IgD-negative memory B cell (primary cell): ENCODE data around the gene QSOX2. TPM values are rescaled to one million over a fixed set of nuclear protein-coding genes. Genes with fewer than 3 reads are reported as not detected.
A peak's percentile ranks its signal among the peaks of the same experiment; 100 is the strongest.
"Not testable (repeated sequence)": the region's sequence is repeated elsewhere in the genome, so short reads cannot be mapped to it uniquely, and the experiment has no call there.

ENCODE experiments used
- H3K27ac Mint-ChIP-seq, 3 donors: one replicate each; pipeline ENCODE4 v1.8.0; 2020 to 2022; ENCODE audit warnings: mild to moderate bottlenecking in 3 of 3, mixed read lengths in 3 of 3, moderate library complexity in 1 of 3
- H3K27me3 Mint-ChIP-seq: one replicate; pipeline ENCODE4 v1.8.0; 2021; ENCODE audit warnings: mixed read lengths
- H3K36me3 Mint-ChIP-seq: one replicate; pipeline ENCODE4 v1.8.0; 2020; ENCODE audit warnings: mild to moderate bottlenecking, mixed read lengths
- H3K4me1 Mint-ChIP-seq, 3 donors: one replicate each; pipeline ENCODE4 v1.8.0; 2020 to 2022; ENCODE audit warnings: mixed read lengths in 3 of 3, mild to moderate bottlenecking in 1 of 3
- H3K4me3 Mint-ChIP-seq, 4 donors: one replicate each; pipeline ENCODE4 v1.8.0; 2020 to 2022; ENCODE audit warnings: mild to moderate bottlenecking in 4 of 4, mixed read lengths in 4 of 4, moderate library complexity in 3 of 4
- H3K9me3 Mint-ChIP-seq, 3 donors: one replicate each; pipeline ENCODE4 v1.8.0; 2020 to 2021; ENCODE audit warnings: mixed read lengths in 3 of 3, mild to moderate bottlenecking in 1 of 3
- polyA plus RNA-seq: library from polyadenylated mRNA; unstranded; fragments of 300-500 nt; fragmentation: Illumina TruSeq; gene quantifications from one replicate; pipeline ENCODE4 v1.2.3, GENCODE V29; 2021

Gene QSOX2
- polyA plus RNA-seq, 1 donor from 2014 or later, result 2.1 TPM

GRCh38 chr9:136275655-136276429, 30.2 kb upstream of the QSOX2 start:
- peaks cover 0 to 4% (median 0%) of the 10 kb centered on the region in 3 donors for H3K4me1 Mint-ChIP-seq
- H3K36me3 Mint-ChIP-seq, result no peaks in the 10 kb centered on the region
- no peak overlapping the region for H3K27ac Mint-ChIP-seq
- peaks cover 5% of the 10 kb centered on the region for H3K27me3 Mint-ChIP-seq
- H3K9me3 Mint-ChIP-seq, result no peaks in the 10 kb centered on the region
- no peak overlapping the region for H3K4me3 Mint-ChIP-seq

GRCh38 chr9:136274786-136275654, 29.4 kb upstream of the QSOX2 start:
- no peak overlapping the region for H3K4me3 Mint-ChIP-seq
- H3K27me3 Mint-ChIP-seq, result peaks cover 5% of the 10 kb centered on the region
- no peak overlapping the region for H3K27ac Mint-ChIP-seq
- H3K4me1 Mint-ChIP-seq, result peaks cover 0 to 4% (median 0%) of the 10 kb centered on the region in 3 donors
- H3K36me3 Mint-ChIP-seq, result no peaks in the 10 kb centered on the region
- no peaks in the 10 kb centered on the region for H3K9me3 Mint-ChIP-seq

GRCh38 chr9:136273921-136274785, 28.5 kb upstream of the QSOX2 start:
- H3K27ac Mint-ChIP-seq, result no peak overlapping the region
- peaks cover 5% of the 10 kb centered on the region for H3K27me3 Mint-ChIP-seq
- H3K9me3 Mint-ChIP-seq, result no peaks in the 10 kb centered on the region
- H3K4me3 Mint-ChIP-seq, result no peak overlapping the region
- H3K4me1 Mint-ChIP-seq, result peaks cover 0 to 4% (median 0%) of the 10 kb centered on the region in 3 donors
- H3K36me3 Mint-ChIP-seq, result no peaks in the 10 kb centered on the region

GRCh38 chr9:136273244-136273865, 27.7 kb upstream of the QSOX2 start:
- Mint-ChIP-seq H3K9me3 (no peaks in the 10 kb centered on the region), H3K27me3 (peaks cover 7% of the 10 kb centered on the region), H3K36me3 (no peaks in the 10 kb centered on the region), H3K4me3 (no peak overlapping the region), H3K4me1 (peaks cover 0 to 4% (median 1%) of the 10 kb centered on the region in 3 donors), H3K27ac (peak overlapping the region in 1 of 3 donors; percentile 11)

GRCh38 chr9:136270173-136270705, 24.6 kb upstream of the QSOX2 start:
- Mint-ChIP-seq H3K4me3 (no peak overlapping the region), H3K36me3 (no peaks in the 10 kb centered on the region), H3K9me3 (no peaks in the 10 kb centered on the region), H3K27ac (no peak overlapping the region), H3K27me3 (peaks cover 2% of the 10 kb centered on the region), H3K4me1 (peaks cover 0 to 10% (median 3%) of the 10 kb centered on the region in 3 donors)

- H3K27me3 Mint-ChIP-seq, result peaks cover 2% of the 10 kb centered on the region
- no peak overlapping the region for H3K27ac Mint-ChIP-seq
- H3K36me3 Mint-ChIP-seq, result no peaks in the 10 kb centered on the region
- peaks cover 0 to 10% (median 3%) of the 10 kb centered on the region in 3 donors for H3K4me1 Mint-ChIP-seq
- H3K4me3 Mint-ChIP-seq, result no peak overlapping the region
- no peaks in the 10 kb centered on the region for H3K9me3 Mint-ChIP-seq
These were observed 23.1 kb upstream of the QSOX2 start for GRCh38 chr9:136268735-136269134.

- no peaks in the 10 kb centered on the region for H3K9me3 Mint-ChIP-seq
- peaks cover 2% of the 10 kb centered on the region for H3K27me3 Mint-ChIP-seq
- H3K4me1 Mint-ChIP-seq, result peaks cover 0 to 10% (median 3%) of the 10 kb centered on the region in 3 donors
- no peak overlapping the region for H3K27ac Mint-ChIP-seq
- H3K4me3 Mint-ChIP-seq, result peak overlapping the region in 3 of 4 donors; percentile 23 to 90 (median 79)
- no peaks in the 10 kb centered on the region for H3K36me3 Mint-ChIP-seq
These were observed 22.7 kb upstream of the QSOX2 start for GRCh38 chr9:136268318-136268717.

- no peaks in the 10 kb centered on the region for H3K9me3 Mint-ChIP-seq
- peaks cover 0 to 10% (median 0%) of the 10 kb centered on the region in 3 donors for H3K4me1 Mint-ChIP-seq
- H3K36me3 Mint-ChIP-seq, result no peaks in the 10 kb centered on the region
- H3K4me3 Mint-ChIP-seq, result peak overlapping the region; percentile 61 to 90 (median 82)
- peak overlapping the region in 2 of 3 donors; percentile 64 to 81 for H3K27ac Mint-ChIP-seq
- H3K27me3 Mint-ChIP-seq, result peaks cover 2% of the 10 kb centered on the region
These were observed 21.9 kb upstream of the QSOX2 start for GRCh38 chr9:136267261-136268111.

GRCh38 chr9:136266641-136267040, 21.0 kb upstream of the QSOX2 start:
- H3K36me3 Mint-ChIP-seq, H3K27me3 Mint-ChIP-seq, H3K9me3 Mint-ChIP-seq: not testable (repeated sequence)
- Mint-ChIP-seq H3K4me3 (peak overlapping the region; percentile 59 to 88 (median 70)), H3K4me1 (peaks cover 0 to 10% (median 0%) of the 10 kb centered on the region in 3 donors), H3K27ac (peak overlapping the region in 1 of 3 donors; percentile 64)

- Mint-ChIP-seq H3K4me3 (no peak overlapping the region), H3K27me3 (peaks cover 2% of the 10 kb centered on the region), H3K36me3 (no peaks in the 10 kb centered on the region), H3K27ac (no peak overlapping the region), H3K9me3 (no peaks in the 10 kb centered on the region), H3K4me1 (peaks cover 0 to 10% (median 0%) of the 10 kb centered on the region in 3 donors)
These were observed 20.1 kb upstream of the QSOX2 start for GRCh38 chr9:136265561-136266355.

- Mint-ChIP-seq H3K27me3 (peaks cover 2% of the 10 kb centered on the region), H3K9me3 (no peaks in the 10 kb centered on the region), H3K4me3 (peak overlapping the region in 1 of 4 donors; percentile 60), H3K27ac (no peak overlapping the region), H3K36me3 (no peaks in the 10 kb centered on the region), H3K4me1 (peaks cover 0 to 10% (median 0%) of the 10 kb centered on the region in 3 donors)
These were observed 19.1 kb upstream of the QSOX2 start for GRCh38 chr9:136264441-136265405.

- H3K27me3 Mint-ChIP-seq, result peaks cover 2% of the 10 kb centered on the region
- H3K4me3 Mint-ChIP-seq, result peak overlapping the region in 1 of 4 donors; percentile 60
- no peaks in the 10 kb centered on the region for H3K9me3 Mint-ChIP-seq
- no peaks in the 10 kb centered on the region for H3K36me3 Mint-ChIP-seq
- peaks cover 0 to 10% (median 0%) of the 10 kb centered on the region in 3 donors for H3K4me1 Mint-ChIP-seq
- H3K27ac Mint-ChIP-seq, result no peak overlapping the region
These were observed 18.4 kb upstream of the QSOX2 start for GRCh38 chr9:136264031-136264430.
